ELF-1 (cell line): Measurements from ENCODE around the gene MYL5.
"Not testable (repeated sequence)": the region's sequence is repeated elsewhere in the genome, so short reads cannot be mapped to it uniquely, and the experiment has no call there.

ENCODE experiments used
- DNase-seq: peaks from one replicate; pipeline ENCODE4 v3.0.0-alpha.2; 2016; ENCODE audit warnings: low read depth, low spot score

The MYL5 gene

DNA sequence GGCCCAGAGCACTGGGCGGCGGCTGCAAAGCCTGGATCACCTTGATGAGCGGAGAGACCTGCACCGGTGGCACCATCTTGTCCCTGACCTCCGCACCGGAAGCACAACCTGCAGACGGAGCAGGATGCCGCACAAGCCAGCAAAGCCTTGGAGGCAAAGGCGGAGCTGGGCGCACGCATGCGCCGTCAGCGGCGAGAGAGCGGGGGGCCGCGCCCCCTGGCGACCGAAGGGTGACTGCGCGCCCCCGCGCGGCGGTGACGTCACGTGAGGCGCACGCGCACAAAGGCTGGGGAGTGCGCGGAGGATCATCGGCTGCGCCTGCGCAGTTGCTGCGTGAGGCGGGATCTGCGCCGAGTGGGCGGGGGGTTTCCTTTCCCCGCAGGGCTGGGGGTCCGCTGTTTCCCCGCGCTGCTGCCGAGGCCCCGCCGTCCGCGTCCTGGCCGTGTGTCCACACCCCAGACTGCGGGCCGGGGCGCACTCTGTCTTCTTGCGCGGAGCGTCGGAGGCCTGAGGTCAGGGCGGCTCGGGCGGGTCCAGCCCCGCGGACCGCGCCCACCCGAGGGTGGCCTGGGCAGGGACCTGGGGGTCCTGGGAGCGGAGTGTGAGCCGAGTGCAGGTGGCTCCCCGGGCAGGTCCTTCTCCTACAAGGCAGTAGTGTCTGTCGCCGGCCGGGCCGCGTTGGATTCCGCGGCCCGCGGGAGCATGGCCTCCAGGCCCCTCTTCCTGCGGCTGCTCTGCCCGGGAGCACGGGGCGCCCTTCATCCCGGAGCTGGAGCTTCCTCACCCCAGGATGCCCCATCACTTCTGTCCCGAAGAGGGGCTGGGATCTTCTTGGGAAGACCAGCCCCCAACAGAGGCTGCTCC lies at the start of gene MYL5, which contains the start of gene ATP5ME:
MYL5 (plus strand) TSS at position 371 of the 864 bp plus-strand sequence. CDS start 3,485 bp downstream, outside the sequence.
ATP5ME (minus strand) TSS at position 105 of the 864 bp plus-strand sequence; CDS start at position 76, 29 bp downstream.
- peak; percentile 98 for DNase-seq

DNA sequence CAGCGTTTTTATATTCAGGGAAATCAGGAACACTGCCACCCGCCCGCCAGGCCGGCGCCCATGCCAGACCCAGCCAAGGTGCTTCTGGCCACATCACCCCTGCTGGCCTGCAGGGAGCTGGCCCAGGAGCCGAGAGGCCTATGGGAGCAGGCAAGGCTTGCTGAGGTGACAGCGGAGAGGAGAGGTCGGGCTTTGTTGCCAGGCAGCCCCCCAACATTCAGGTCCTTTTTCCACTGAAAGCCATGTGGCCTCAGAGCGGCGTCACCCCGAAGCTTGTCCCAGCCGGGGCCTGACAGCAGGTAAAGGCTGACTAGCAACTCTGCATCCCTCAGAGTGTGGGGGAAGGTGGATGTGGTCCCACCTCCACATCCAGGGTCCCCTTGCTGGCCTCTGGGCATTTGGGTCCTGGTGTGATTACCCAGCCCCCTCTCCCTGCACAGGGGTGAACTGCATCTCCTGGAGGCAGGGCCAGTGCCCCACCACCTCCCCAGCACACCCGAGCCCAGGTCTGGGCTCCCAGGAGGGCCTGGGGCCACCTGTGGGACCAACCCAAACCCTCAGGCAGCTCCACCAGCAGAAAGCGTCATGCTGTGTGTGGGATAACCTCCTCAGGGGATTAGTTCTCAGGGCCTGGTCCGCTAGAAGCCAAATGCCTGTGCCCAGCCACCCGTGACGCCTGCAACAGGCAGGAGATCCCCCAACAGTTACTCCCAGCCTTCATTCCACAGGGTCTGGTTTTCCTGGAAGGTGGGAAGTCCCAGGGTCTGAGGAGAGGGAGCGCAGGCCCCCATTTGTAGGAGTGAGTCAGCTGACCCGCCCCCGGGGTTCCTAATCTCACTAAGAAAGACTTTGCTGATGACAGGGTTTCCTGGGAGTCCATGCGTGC lies 49.4 kb upstream of the MYL5 start, which contains the start of gene PDE6B:
PDE6B (plus strand) TSS at position 869 of the 886 bp plus-strand sequence. CDS start 54 bp downstream, outside the sequence.
- peak; percentile 81 for DNase-seq

DNA sequence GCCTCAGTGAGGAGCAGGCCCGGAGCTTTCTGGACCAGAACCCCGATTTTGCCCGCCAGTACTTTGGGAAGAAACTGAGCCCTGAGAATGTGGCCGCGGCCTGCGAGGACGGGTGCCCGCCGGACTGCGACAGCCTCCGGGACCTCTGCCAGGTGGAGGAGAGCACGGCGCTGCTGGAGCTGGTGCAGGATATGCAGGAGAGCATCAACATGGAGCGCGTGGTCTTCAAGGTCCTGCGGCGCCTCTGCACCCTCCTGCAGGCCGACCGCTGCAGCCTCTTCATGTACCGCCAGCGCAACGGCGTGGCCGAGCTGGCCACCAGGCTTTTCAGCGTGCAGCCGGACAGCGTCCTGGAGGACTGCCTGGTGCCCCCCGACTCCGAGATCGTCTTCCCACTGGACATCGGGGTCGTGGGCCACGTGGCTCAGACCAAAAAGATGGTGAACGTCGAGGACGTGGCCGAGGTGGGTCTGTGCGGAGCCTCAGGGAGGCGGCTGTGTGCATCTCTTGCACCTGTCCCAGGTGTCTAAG lies 48.6 kb upstream of the MYL5 start:
- DNase-seq, result no peak

DNA sequence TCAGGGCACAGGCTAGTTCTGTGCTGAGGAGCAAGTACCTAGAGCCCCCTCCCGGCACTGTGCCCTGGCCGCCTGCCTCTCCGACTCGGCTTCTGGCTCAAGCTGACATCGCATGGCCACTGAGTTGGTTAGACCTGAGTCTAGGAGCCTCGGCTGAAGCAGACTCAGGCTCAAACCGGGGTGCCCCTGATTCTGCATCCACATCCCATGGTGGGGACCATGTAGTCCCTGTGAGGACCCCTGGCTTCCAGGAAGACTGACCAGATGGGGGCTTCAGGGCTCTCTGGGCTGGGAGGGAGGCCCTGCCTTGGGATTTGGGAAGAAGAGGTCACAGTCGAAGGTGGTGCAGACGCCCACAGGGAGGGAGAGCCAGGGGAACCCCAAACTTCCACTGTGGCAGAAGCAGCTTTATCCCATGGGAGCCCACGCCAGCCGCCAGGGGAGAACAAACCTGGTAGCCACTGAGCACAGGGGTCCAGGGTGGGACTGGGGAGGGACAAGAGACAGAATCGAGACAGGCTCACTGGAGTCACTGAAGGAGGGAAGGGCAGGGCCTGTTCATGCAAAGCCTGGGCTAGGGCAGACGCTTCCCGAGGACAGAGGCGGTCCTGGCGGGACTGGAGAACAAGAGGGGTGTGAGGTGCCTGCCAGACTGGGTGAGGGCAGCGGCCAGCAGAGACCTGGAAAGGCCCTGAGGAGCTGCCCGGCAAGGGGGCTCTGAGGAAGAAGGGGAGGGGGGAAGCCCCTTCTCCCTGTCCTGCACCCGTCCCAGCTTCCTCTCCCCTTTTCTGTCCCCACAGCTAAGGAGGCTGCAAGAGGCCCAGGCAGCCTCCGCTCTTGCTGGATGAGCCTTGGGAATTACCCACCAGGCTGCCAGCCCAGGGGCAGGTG lies 47.9 kb upstream of the MYL5 start:
- DNase-seq, result no peak

DNA sequence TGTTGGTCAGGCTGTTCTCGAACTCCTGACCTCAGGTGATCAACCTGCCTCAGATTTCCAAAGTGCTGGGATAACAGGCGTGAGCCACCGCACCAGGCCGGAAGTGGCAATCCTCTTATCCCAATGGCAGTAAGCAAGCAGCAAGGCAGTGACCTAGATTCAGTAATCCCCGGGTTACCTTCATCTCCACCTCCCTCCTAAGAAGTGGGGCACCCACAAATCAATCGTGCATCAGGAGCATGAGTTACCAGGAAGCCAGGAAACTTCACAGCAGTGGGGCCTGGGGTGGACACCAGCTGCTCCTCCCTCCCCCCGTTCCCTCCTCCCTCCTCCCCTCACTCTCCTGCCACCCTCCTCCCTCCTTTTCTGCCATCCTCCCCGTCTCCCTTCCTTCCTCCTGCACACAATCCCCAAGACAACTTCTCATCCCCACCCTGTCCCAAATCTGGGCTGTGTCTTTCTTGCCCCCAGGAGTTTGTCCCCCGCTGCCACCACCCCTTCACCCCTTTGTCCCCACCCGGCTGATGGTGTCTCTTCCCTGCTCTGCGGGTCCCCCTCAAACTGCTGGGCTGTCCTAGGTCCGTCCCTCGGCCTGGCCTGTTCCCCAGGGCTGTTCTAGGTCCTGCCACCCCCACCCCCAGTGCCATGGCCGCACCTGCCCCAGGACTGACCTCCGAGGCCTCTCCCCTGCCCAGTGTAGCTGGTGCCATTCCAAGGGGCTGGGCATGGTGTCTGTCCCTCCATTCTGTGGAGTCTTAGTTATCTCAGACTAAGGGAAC lies 46.8 kb upstream of the MYL5 start:
- no peak for DNase-seq

GRCh38 chr4:628311-628741 lies 46.0 kb upstream of the MYL5 start:
- DNase-seq, result no peak

DNA sequence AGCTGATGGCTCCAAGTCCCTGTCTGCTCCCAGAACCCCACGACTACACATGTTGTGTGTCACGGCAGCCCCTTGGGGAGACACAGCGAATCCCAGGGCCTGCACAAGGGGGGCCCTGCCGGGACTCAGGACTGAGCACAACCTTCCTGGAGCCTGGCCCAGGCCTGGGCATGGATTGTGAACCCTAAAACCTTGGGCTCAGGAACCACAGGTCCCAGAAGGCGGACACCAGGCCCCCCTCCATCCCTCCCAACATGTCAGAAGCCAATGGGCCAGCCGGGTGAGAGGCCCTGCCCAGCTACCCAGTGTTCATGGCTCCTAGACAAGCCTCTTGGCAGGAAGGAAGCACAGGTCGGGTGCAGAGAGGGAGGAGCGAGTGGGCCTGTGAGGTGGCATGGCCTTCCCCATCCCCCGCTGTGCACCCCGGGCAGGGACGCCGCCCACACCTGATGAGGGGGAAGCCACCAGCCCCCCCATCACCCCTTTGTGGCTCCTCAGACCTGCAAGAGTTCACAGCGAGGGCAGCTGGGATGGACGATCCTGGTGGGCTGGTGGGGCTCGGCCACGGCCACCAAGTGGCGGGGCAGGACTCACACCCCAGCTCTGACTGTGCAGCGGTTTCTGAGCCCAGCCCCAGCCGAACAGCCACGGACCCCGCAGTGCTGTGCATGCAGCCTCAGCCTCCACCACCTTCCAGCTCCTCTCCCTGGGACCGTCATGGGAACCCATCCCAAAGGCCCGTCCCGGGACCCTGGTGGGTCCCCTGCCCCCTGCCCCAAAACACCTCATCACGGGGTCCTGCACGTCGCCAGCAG lies 45.3 kb upstream of the MYL5 start:
- DNase-seq, result no peak

GRCh38 chr4:629636-629914 lies 44.8 kb upstream of the MYL5 start:
- no peak for DNase-seq

GRCh38 chr4:629915-630641 lies 44.3 kb upstream of the MYL5 start:
- no peak for DNase-seq

- no peak for DNase-seq
Observed at GRCh38 chr4:630656-631055, 43.7 kb upstream of the MYL5 start.

DNA sequence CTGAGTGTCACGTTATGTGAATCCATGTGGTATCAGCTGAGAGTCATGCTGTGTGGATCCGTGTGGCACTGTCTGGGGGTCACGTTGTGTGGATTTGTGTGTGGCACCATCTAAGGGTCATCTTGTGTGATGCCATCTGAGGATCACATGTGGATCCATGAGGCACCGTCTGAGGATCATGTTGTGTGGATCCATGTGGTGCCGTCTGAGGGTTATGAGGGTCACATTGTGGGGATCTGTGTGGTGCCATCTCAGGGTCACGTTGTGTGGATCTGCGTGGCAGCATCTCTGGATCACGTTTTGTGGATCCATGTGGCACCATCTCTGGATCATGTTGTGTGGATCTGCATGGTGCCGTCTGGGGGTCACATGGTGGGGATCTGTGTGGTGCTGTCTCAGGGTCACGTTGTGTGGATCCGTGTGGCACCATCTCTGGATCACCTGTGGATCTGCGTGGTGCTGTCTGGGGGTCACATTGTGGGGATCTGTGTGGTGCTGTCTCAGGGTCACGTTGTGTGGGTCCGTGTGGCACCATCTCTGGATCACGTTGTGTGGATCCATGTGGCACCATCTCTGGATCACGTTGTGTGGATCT lies 42.0 kb upstream of the MYL5 start:
- no peak for DNase-seq

DNA sequence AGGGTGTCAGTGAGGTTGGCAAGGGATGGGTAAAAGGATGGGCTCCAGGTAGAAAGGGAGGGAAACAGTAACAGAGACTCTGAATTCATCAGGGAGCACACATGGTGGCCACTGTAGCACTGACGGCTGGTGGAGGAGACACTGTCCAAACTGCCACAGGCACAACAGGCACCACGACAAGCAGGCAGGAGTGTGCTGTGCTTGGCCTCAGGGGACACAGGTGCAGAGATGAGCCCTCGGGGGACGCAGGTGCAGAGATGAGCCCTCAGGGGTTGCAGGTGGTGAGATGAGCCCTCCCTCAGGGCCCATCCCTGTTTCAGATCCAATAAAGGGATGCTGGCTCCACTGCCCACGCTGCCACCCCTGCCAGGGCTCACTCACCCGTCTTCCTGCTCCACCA lies 41.4 kb upstream of the MYL5 start:
- DNase-seq, result no peak

DNA sequence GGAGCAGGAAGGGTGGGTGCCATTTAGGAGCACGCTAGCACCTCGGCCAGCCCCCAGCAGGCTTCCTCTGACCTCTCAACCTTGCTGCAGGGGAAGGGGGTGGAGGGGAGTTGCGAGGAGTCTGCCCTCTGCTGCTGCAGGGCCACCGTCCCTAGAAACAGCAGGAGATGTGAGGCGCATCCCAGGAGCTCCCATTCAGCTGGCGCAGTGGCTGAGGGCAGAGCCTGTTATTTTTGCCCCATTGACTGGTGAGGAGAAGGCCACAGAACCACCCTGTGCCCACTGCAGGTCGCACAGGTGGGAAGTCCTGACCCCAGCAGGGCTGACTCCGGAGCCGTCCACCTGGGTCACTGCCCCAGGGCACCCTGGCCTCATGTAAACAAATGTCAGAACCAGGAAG lies 40.9 kb upstream of the MYL5 start:
- DNase-seq, result no peak

- no peak for DNase-seq
Observed at GRCh38 chr4:633976-634598, 40.3 kb upstream of the MYL5 start.

DNA sequence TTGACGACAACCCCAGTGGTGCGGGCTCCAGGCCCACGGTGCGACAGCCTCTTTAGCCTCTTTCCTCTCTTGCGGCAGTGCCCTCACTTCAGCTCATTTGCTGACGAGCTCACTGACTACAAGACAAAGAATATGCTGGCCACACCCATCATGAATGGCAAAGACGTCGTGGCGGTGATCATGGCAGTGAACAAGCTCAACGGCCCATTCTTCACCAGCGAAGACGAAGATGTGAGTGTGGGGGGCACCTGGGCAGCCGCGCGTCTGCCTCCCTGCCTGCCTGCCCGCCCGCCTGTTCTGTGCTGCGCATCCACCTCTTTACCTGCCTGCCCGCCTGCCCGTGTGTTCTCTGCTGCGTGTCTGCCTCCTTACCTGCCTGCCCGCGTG lies 39.8 kb upstream of the MYL5 start:
- no peak for DNase-seq

DNA sequence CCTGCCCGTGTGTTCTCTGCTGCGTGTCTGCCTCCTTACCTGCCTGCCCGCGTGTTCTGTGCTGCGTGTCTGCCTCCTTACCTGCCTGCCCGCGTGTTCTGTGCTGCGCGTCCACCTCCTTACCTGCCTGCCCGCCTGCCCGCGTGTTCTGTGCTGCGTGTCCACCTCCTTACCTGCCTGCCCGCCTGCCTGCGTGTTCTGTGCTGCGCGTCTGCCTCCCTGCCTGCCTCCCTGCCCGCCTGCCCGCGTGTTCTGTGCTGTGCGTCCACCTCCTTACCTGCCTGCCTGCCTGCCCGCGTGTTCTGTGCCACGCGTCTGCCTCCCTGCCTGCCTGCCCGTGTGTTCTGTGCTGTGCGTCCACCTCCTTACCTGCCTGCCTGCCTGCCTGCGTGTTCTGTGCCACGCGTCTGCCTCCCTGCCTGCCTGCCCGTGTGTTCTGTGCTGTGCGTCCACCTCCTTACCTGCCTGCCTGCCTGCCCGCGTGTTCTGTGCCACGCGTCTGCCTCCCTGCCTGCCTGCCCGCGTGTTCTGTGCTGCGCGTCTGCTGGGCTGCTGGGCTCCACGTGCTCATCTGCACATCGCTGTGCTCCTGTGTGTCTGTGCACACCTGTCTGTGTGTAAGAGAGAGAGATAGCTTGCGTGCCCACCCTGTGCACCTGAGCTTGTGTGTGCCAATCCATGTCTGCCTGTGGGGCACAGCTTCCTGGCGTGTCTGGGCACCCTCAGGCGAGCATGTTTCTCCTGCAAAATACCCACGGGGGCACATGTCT lies 39.1 kb upstream of the MYL5 start:
- not testable (repeated sequence) for DNase-seq
